ENCODE measurements around the gene AOPEP.
"Not testable (repeated sequence)": the region's sequence is repeated elsewhere in the genome, so short reads cannot be mapped to it uniquely, and the experiment has no call there.

The AOPEP gene

DNA sequence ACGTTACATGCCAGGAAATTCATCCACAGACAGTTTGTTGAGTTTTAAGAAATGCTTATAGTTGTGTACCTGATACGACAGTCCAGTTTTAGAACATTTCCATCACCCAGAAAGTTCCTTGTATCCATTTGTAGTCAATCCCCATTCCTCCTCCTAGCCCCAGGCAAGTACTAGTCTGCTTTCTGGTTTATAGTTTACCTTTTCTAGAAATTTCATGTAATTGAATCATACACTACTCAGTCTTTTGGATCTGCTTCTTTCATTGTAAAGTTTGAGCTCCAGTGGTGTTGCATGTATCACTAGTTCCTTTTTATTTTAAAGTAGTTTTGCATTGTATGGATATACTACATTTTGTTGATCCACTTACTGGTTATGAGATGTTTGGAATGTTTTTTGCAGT, 291.2 kb downstream of the AOPEP start:
- DNase-seq (ENCODE audit: low spot score), result no peak

DNA sequence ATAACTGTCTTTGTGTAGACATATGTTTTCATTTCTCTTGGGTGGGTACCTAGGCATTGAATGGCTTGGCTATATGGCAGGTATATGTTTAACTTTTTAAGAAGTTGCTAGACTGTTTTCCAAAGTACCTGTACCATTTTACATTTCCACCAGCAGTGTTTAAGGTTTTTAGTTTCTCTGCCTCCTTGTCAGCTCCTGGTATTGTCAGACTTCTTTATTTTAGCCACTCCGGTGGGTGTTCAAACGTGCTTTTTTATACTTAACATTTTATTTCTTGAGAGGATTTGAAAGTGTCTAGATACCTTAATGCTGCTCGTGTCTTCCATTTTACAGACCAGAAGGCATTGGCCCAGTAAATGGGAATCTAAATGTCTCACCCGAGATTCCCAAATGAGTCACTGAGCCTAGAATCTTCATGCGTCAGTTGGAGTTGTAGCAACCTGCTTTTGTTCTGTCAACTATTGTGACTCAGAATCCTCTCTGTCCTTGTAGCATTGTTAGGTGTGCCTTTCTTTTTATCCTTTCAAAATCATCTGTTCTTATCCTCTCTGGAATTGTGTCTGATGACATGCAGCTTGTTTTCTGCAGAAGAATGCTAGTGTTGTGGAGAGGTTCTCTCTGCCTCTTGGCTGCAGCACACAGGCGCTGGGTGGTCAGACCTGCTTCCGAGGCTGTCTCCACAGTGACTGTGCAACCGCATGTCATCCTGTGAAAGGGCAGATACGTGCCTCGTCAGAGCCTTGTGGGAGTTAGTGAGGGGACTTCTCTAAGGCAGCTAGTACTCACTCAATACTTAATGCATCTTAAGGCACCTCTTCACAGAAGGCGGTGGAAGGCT, 291.8 kb downstream of the AOPEP start:
- peak; percentile 53 for DNase-seq (ENCODE audit: low spot score)

DNA sequence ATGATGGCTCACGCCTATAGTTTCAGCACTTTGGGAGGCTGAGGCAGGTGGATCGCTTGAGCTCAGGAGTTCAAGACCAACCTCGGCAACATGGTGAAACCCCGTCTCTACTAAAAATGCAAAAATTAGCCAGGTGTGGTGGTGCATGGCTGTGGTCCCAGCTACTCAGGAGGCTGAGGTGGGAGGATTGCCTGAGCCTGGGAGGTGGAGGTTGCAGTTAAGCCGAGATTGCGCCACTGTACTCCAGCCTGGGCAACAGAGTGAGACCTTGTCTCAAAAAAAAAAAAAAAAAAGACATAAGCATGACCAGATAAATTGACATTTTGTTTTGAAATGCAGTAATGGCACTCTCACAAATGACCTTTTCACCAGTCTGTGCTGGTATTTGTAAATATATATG, 294.1 kb downstream of the AOPEP start:
- not testable (repeated sequence) for DNase-seq (ENCODE audit: low spot score)

DNA sequence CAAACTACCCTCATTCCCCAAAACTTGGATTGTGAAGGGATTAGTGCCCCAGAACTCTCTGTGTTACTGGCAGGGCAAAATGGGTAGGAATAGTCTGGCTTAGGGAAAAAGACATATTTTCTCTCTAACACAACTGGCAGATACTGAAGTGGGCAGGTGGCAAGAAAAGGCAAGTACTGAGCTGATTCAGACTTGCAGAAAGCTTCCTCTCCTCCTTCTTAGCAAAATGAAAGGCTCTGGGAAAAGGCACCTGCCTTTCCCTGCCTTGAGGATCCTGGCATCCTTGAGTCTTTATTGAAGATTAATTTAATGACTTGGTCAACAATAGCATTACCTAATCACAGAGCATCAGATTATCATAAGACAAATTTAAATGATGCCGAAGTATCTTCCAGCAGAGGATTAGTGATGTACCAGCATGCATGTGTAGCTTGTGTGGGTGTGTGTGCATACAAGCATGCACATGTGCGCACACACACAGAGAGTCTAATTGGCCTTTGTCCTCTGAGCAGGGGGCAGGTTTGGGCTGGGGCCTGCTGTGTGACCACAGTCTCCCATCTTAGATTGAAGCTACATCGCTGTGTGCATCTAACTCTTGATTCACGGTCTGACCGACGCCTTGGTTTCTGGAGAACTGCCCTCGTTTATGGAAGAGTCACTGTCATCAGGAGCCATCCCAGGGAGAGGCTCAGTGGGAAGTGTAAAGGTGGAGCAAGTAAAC, 294.8 kb downstream of the AOPEP start:
- no peak for DNase-seq (ENCODE audit: low spot score)

DNA sequence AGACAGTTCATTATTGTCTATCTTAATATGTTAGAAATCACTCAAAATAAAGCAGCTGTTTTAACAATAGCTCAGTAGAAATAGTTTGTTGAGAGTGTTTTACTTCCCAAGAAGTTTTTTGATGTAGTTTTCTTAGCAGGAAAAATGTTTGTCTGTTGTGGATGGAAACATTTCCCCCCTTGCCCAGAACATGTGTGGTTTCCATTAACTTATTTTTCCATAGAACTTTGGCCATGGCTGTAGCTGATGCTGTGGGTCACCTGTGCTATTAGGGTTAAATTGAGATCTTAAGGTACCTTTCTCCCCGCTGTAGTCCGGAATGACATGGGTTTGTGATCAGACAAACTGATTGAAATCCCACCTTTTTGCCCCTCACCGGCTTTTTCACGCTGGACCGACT, 296.2 kb downstream of the AOPEP start:
- no peak for DNase-seq (ENCODE audit: low spot score)

DNA sequence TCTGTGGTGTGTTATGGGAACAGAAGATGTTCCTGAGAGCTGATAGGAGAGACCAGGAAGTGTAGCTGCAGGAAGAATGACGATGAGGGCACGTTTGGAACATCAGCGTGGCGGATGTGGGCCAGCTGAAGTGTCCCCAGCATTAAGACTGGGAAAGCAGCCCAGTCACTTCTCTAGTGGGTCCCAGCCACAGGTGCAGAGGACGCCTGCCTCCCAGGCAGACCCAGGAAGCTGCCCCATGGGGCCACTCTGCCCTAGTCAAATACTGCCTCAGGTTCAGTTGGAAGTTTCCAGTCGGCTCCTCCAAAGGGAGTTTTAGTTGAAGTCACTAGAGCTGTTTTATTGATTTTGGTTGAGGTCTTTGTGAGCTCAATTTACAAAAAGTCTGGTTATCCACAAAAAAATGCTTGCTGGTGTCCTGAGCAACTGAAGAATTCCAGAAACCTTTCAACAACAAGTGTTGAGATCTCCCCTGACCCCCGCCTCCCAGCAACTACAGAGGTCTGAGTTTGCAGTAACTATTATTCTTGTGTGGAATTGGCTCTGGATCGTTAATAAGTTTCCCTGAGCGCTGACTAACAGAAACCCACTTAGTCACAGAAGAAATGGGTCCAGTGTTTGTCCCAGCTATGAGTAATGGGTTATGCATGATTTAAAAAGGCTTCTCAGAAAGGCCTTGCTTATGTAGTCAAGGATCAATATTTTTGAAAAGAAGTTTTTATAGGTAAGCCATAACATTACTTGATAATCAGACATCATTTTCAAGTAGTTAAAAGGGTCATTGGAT, 296.9 kb downstream of the AOPEP start:
- no peak for DNase-seq (ENCODE audit: low spot score)

DNA sequence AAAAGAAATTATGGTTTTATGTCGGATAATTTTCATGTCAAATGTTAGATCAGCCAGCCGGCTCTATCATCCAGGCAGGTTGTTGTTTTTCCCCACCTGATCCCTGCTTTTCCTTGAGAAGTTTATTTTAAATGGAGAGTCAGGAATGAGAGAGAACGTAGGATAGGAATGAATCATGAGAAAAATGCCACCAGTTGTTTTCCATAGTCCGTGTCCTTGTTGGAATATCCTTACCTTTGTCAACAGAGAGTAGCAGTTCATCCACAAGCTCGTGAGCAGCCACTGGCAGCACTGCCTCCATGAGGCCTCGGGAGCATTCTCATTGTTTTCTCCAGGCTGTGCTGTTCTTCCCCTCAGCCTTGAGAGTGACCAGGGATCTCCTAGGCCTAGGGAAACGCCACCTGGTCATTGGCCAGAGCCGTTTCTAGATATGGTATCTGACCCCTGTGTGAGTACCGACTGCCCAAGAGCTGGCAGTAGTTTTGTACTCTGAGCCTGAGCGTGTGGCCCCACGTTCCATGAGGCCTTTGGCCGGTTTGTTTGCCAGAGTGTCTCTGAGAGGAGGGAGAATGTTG, 297.7 kb downstream of the AOPEP start:
- no peak for DNase-seq (ENCODE audit: low spot score)

DNA sequence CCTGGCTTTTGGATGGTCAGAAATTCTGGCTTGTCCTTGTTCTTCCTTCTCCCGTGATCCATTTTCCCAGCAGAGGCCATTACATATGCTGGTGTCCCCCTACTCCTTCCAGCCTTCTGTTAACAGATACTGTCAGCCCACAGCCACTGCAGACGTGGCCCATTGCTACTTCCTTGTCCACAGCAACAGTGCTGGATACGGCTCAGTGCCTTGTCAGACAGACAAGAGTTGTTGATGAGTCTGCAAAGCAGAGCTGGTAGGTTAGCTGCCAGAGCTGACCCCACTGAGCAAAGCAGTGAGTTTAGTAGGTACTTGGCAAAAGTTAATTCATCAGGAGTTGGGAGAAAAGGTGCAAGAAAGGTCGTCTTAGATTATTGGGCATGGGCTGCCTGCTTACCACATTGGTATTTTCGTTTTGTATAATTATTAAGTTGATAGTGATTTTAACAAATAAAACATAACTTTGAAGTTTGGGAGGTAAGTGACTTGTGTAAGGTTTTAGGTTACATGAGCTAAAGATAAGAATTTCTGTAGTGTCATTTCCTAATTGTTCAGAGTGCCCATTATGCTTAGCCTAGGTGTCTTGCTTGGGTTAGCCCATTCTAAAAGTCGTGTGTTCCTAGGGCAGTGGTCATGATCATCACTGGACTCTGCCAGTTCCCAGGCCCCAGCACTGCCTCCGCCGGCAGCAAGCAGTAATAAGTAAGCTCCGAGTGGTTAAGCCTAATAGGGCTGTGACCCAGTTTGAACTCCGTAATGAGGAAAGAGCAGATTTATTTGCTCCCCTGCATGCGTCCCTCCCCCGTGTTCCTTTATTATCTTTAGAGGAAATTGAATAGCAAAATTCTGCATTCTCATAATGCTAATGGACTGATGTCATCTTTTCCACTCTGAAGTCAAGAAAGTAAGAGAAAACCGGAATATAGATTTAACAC, 299.0 kb downstream of the AOPEP start:
- DNase-seq (ENCODE audit: low spot score), result no peak

DNA sequence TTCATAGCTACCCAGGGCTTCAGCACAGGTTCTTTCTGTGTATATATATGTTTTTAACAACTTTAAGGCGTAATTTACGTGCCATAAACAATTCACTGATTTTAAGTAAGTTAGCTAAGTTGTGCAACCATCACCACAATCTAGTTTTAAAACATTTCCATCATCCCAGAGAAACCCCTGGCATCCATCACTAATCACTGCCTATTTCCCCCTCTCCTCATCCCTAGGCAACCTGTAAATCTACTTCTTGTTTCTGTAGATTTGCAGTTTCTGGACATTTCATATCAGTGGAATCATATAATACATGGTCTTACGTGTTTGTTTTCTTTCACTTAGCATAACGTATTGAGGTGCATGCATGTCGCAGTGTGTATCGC, 299.6 kb downstream of the AOPEP start:
- DNase-seq (ENCODE audit: low spot score), result no peak

DNA sequence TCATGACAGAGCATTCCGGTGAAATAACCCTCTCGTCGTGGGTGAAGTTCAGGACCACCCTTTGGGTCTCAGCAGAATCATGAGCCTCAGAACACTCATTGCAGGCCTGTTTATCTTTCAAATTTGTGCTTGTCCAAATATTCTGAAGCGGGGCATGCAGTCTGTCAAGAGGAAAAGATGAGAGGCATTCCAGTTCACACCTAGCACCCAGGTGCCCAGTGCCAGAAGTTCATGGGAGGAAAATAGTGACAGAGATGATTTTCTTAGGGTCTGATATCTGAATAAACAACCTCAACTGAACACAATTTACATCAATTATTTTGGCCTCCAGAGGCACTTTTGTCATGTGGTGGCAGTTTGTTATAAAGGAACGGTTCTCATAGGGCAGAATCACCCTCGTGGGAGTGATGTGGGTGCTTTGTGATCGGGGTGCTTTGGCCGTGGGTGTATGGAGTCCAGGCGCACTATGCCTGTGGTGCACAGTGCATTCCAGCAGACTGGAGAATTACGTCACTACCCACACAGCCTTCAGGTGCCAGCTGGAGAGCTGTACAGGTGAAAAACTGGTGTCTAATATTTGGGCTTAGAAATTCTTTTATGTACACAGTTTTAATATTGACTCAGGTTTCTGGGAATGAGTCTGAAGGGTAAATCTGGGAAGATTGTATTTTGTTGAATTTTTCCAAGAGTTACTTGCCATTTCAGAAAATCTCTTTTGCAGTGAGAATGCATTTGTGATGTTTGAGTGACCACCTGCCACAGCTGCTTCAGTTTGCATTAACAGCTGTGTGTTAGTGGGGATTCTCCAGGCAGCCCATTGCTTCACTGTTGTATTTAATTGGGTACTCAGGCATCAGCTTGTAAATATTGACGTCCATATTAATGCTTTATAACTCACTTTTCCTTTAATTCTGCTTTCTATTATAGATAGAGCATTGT, 301.7 kb downstream of the AOPEP start:
- DNase-seq (ENCODE audit: low spot score), result no peak

DNA sequence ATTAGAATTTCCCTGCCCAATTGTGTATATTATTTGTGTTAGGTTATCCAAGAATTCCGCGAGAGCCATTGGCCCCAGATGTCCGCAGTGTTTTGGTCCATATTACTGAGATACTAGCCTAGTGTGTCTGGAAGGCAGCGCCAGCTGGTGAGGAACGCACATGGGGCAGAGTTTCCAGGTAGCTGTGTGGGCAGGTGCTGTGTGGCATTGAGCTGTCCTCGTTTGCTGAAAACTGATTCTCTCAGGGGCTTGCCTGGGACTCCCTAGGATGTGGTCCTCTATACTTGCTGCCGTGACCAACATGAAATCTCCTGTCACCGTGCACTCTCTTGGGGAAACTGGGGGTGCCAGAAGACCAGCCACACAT, 302.3 kb downstream of the AOPEP start:
- DNase-seq (ENCODE audit: low spot score), result no peak

DNA sequence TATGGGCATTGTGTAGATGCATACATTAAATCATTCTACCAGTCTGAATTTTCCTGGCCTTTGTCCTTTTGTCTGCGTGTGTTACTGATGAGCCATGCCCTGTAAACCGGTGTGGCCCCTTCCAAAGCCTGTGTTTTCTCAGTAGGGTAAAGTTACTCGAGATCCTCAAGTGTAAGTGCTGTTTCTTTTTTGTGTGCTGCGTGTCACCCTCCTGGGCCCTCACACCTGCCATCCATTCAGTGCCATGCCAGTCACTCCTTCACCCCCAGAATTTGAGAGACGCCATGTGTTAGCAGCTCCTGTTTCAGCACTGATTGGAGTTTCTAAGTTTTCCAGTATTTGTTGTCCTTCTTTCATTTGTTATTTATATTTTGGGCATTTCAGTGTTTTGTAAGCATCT, 302.8 kb downstream of the AOPEP start:
- DNase-seq (ENCODE audit: low spot score), result no peak

DNA sequence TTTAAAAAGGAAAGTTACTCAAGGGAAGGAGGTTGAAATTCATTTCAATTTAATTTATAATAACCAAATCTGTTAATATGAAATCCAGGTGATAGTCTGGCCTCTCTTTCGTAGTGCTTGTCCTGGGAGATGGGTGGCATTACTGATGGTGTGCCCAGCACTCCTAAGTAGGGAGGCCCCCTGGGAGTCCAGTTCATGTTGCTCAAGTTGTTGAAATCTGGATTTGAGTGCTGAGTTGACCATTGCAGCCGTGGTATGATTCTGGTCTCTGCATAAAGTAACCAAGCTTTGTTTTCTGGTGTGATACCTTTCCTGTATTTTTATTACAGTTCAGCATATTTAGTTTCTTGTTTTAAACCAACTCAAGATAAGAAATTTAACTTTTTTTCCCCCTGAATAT, 303.2 kb downstream of the AOPEP start:
- no peak for DNase-seq (ENCODE audit: low spot score)

DNA sequence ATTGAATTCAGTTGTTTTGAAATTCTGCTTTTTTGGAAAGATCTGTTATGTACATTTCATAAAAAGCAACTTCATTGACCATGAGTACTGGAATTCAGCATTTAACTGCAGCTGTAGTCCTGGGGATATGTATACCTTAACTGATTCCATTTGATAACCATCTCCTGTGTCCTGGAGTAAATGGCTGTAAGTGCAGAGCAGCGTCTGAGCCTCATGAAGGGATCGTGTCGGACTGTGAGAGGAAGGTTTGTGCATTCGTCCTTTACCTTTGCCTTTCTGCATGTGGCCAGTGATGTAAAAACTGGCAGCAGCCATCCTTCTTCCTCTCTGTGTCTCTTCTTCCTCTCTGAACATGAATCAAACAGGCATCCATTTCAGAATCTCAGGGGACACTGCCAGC, 303.8 kb downstream of the AOPEP start:
- DNase-seq (ENCODE audit: low spot score), result no peak

DNA sequence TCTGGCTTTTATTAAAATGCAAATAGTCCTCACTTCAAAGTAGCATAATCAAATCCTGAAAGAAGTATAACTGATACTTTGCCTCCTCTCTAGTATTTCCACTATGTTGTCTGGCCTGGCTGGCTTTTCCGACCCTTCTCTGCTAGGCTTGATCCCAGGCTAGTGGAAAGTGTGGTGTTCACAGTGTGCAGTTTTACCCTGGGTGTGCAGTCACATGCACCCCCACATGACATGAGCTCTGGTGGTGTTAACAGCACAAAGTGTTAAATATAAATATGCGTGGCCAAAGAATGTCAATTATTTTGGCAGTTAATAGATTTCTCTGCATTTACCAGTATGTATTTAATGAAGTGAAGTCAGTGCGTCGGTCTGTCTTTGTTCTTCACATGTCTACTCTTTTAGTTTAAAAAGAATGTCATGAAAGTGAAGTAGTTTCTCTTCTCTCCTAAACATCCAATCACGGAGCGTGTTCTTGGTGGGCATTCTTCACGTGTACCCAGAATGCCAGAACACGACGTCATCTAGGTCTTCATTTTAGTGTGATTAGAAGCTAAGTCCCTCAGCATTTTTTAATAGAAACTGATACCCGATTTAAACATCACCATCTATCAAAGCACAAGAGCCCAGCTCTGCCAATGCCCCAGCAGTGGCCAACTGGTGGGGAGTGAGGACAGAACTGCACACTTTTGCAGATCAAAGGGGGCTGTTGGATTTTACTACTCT, 304.6 kb downstream of the AOPEP start:
- no peak for DNase-seq (ENCODE audit: low spot score)

DNA sequence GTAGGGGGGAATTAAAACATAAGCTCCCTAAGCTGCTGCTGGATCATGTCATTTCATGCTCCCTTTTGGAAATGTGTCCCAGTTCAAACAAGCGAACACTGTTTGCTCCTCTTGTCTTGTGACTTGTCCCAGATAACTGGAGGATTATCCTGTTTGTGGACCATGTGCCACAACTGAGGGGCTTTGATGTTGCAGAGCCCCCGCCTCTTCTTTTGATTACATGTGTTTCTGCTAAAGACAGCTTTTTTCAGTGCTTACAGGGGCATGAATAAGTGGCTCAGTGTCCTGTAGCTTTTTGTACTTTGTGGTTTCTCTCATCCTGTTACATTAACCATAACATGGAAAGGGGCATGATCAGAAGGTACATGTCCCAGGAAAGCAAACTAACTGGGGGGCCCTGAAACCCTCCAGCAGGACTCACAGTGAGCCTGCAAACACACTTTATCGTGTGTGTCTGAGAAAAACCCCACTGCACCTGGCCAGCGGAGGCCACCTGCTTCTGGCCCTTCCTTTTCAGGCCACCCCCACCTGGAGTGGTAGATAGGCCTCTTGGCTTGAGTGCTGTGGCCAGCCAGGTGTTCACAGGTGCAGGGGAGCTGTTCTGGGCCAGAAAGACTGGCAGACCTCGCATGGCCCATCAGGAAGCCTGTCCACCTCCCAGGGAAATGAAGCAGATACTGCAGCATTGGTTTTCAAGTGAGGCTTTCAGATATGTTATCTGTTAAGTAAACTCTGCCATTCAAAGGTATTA, 305.4 kb downstream of the AOPEP start:
- DNase-seq (ENCODE audit: low spot score), result peak; percentile 71

DNA sequence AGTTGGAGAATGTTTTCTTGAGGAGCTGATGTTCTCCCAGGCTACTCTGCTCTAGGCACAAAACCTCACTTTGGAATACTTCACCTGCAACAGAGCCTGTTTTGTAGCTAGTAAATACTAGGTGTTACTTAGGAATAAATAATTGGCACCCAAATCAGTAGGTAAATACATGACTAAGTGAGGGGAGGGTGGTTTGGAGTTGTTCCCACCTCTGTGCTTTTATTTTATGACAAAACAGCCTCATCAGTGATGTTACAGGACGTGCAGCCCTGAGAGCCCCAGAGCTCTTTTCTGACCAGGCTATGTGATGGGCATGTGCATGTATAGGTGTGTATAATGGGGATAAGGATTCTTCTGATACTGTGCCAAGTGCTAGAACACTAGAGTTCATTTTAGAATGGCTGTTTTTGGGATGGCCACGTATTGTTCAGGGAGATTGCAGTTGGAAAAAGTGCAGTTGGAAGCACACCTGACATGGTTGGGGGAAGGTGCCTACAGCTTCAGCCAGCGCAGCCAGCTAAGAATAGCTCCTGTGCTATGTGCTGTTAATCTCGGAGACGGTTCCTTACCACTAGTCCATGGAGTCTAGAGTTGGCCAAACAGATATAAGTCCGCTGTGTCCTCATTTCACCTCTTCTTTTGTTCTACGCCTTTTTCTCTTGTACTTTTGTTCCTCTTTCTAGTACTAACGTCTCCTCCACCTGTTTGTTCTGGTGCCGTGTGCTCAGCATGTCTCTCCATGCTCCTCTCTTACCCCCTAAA, 306.3 kb downstream of the AOPEP start:
- no peak for DNase-seq (ENCODE audit: low spot score)

DNA sequence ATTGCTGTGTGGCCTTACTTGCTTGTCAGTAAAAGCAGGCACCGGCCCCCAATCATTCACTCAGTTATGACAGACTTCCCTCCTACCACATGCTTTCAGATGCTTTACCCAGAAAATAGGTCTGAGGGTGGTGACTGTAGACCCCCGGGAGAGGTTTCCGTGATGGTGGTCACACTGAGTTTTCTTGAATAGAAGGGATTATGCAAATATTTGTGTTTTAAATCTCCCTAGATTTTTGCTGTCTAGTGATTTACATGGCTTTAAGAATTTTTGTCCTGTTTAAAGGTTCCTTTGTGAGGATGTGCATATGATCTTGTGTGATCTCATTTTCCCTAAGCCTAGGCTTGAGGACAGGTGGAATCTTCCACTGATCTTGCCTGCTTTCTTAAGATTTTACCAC, 309.3 kb downstream of the AOPEP start:
- DNase-seq (ENCODE audit: low spot score), result no peak

All from putamen (tissue), 1 donor.